Stomach (tissue), 4 donors: Measurements from ENCODE around the gene COL9A2.

Experiments used
- CTCF ChIP-seq, 7 experiments: fragments of 450-650 bp in 4 of 7; fragments of 200-600 bp in 3 of 7; sonication (generic) in 3 of 7; IDR thresholded peaks; one replicate each; pipeline ENCODE4 v1.5.1; 2016 to 2019; ENCODE audit warnings: antibody characterized with exemption in 7 of 7, control low read depth in 2 of 7, mild to moderate bottlenecking in 1 of 7
- POLR2A ChIP-seq, 4 donors: fragments of 450-650 bp; IDR thresholded peaks; one replicate each; pipeline ENCODE4 v1.6.1; 2016; ENCODE audit warnings: antibody characterized with exemption in 4 of 4, control low read depth in 2 of 4, mild to moderate bottlenecking in 1 of 4, moderate library complexity in 1 of 4

- TF ChIP-seq CTCF (IDR thresholded peaks at IDR 0.05) (no peak), POLR2A (IDR thresholded peaks at IDR 0.05) (no peak)
Measured at GRCh38 chr1:40332695-40333094, 15.6 kb upstream of the COL9A2 start.
